Measurements from ENCODE around the gene AP1B1.
"Not testable (repeated sequence)": the region's sequence is repeated elsewhere in the genome, so short reads cannot be mapped to it uniquely, and the experiment has no call there.

AP1B1 gene

DNA sequence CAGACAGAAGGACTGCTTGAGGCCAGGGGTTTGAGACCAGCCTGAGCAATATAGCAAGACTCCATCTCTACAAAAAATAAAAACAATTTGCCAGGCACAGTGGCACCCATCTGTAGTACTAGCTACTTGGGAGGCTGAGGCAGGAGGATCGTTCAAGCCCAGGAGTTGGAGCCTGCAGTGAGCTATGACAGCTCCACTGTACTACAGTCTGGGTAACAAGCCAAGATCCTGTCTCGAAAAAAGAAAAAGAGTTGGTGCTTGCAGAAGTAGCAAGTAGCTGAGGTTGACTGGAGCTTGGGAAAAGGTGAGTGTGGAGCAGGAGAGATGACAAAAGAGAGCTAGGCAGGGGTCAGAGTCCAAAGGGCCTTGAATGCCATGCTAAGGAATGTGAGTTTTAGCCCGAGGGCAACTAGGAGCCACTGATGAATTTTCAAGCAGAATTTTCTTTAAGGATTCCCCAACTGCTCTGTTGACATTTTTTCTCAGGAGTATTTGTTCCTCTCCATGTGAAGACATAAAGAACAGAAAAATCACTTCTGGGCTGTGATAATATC is 3.1 kb downstream of the AP1B1 start:
- Histone ChIP-seq H3K4me1 (ENCODE audit: control insufficient read depth, low read depth, low read length) (peaks cover 4% of the 10 kb centered on the region), H3K36me3 (ENCODE audit: control insufficient read depth, low read depth, low read length) (no peaks in the 10 kb centered on the region), H3K9ac (ENCODE audit: low read length) (no peak overlapping the region), H3K27me3 (ENCODE audit: control insufficient read depth, insufficient read depth, low read length) (no peaks in the 10 kb centered on the region), H3K4me3 (ENCODE audit: low read length) (no peak overlapping the region), H3K27ac (ENCODE audit: low read length) (no peak overlapping the region), H3K9me3 (ENCODE audit: control insufficient read depth, low read depth, low read length) (no peaks in the 10 kb centered on the region)

DNA sequence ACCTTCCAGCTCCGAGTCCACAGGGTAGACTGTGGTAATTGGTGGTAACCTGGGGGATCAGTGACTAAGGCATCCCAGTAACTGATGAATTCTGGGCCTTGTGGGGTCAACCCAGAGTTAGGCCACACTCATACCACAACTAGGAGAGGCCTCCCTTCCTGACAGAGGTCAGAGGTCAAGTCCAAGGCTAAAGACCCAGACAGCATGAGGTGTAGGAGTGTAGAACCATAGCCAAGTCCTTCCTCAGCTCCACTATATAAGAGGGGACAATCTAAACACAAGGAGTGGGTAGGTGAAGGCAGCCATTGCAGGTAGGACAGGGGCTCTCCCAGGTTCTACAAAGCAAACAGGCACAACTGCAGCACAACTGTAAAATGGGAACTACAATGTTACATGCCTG is 4.6 kb downstream of the AP1B1 start:
- H3K27ac ChIP-seq (ENCODE audit: low read length), result no peak overlapping the region
- no peaks in the 10 kb centered on the region for H3K36me3 ChIP-seq (ENCODE audit: control insufficient read depth, low read depth, low read length)
- H3K9me3 ChIP-seq (ENCODE audit: control insufficient read depth, low read depth, low read length), result no peaks in the 10 kb centered on the region
- peaks cover 4% of the 10 kb centered on the region for H3K4me1 ChIP-seq (ENCODE audit: control insufficient read depth, low read depth, low read length)
- no peak overlapping the region for H3K4me3 ChIP-seq (ENCODE audit: low read length)
- H3K9ac ChIP-seq (ENCODE audit: low read length), result no peak overlapping the region
- no peaks in the 10 kb centered on the region for H3K27me3 ChIP-seq (ENCODE audit: control insufficient read depth, insufficient read depth, low read length)

DNA sequence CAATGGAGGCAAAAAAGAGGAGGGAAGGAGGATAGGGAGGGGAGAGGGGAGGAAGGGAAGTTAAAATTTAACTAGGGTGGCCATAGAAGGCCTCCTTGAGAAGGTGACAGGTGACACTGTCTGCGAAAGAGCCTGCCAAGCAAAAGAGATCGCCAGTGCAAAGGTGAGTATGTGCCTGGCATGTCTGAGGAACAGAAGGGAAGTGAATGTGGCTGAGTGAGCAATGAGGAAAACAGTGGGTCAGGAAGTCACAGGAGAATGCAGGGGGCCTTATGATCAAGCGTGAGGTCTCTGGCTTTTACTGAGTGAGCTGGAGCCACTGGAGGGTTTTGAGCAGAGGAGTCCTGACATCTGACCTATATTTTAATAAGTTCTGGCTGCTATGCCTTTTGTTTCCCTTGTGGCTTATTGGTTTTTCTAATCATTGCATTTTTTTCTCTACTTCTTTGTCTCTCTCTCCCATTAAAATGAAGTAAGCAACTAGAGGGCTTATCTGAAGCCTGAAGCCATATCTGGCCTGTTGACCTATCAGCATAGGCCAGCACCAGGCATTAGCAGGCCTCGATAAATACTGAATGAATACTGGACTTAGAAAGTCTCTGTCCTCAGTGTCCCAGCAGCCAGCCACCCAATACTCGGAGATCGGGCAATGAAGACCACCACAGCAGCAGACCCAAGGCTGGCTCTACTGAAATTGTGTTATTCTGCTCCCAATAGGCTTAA is 5.6 kb downstream of the AP1B1 start:
- Histone ChIP-seq H3K4me1 (ENCODE audit: control insufficient read depth, low read depth, low read length) (peaks cover 4% of the 10 kb centered on the region), H3K4me3 (ENCODE audit: low read length) (no peak overlapping the region), H3K27me3 (ENCODE audit: control insufficient read depth, insufficient read depth, low read length) (no peaks in the 10 kb centered on the region), H3K36me3 (ENCODE audit: control insufficient read depth, low read depth, low read length) (no peaks in the 10 kb centered on the region), H3K27ac (ENCODE audit: low read length) (no peak overlapping the region), H3K9ac (ENCODE audit: low read length) (no peak overlapping the region), H3K9me3 (ENCODE audit: control insufficient read depth, low read depth, low read length) (no peaks in the 10 kb centered on the region)

DNA sequence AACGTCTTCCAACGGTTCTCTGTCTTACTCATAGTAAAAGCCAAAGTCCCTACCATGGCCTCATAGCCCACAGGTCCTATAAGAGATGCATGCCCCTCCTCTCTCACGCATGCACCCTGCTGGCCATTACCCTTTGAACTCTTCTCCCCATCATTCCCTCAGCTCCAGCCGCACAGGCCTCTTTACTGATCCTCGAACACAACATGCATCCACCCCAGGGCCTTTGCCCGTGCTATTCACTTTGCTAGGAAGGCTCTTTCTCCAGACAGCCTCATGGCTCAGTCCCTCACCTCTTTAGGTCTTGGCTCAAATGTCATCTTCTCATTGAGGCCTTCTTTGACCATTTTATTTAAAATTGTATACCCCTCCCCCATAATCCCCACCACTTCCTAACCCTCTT is 7.5 kb downstream of the AP1B1 start:
- Histone ChIP-seq H3K4me3 (ENCODE audit: low read length) (no peak overlapping the region), H3K9ac (ENCODE audit: low read length) (no peak overlapping the region), H3K4me1 (ENCODE audit: control insufficient read depth, low read depth, low read length) (no peaks in the 10 kb centered on the region), H3K9me3 (ENCODE audit: control insufficient read depth, low read depth, low read length) (no peaks in the 10 kb centered on the region), H3K36me3 (ENCODE audit: control insufficient read depth, low read depth, low read length) (peaks cover 4% of the 10 kb centered on the region), H3K27me3 (ENCODE audit: control insufficient read depth, insufficient read depth, low read length) (no peaks in the 10 kb centered on the region), H3K27ac (ENCODE audit: low read length) (no peak overlapping the region)

- H3K9ac ChIP-seq (ENCODE audit: low read length), result no peak overlapping the region
- H3K9me3 ChIP-seq (ENCODE audit: control insufficient read depth, low read depth, low read length), result no peaks in the 10 kb centered on the region
- no peaks in the 10 kb centered on the region for H3K4me1 ChIP-seq (ENCODE audit: control insufficient read depth, low read depth, low read length)
- H3K4me3 ChIP-seq (ENCODE audit: low read length), result no peak overlapping the region
- H3K27me3 ChIP-seq (ENCODE audit: control insufficient read depth, insufficient read depth, low read length), result no peaks in the 10 kb centered on the region
- H3K36me3 ChIP-seq (ENCODE audit: control insufficient read depth, low read depth, low read length), result peaks cover 4% of the 10 kb centered on the region
- H3K27ac ChIP-seq (ENCODE audit: low read length), result no peak overlapping the region
Measured at GRCh38 chr22:29380032-29380781, 8.2 kb downstream of the AP1B1 start.

DNA sequence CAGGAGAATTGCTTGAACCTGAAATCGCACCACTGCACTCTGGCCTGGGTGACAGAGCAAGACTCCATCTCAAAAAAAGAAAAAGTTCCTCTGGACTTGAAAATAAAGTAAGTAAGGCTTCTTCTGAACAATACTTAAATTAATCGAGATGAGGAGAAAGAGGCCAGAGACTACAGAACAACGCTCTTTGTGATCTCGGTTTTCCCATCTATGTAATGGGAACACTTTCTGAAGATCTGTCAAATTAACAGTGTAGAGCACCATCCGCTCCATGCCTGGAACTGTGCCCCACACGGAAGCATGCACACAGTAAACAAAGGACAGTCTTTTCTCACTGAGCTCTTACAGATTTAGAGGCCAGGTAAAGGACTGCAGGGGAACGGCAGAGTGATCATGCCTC is 9.1 kb downstream of the AP1B1 start:
- H3K4me1 ChIP-seq (ENCODE audit: control insufficient read depth, low read depth, low read length), result no peaks in the 10 kb centered on the region
- no peak overlapping the region for H3K27ac ChIP-seq (ENCODE audit: low read length)
- H3K9me3 ChIP-seq (ENCODE audit: control insufficient read depth, low read depth, low read length), result no peaks in the 10 kb centered on the region
- no peak overlapping the region for H3K4me3 ChIP-seq (ENCODE audit: low read length)
- H3K9ac ChIP-seq (ENCODE audit: low read length), result no peak overlapping the region
- H3K36me3 ChIP-seq (ENCODE audit: control insufficient read depth, low read depth, low read length), result peaks cover 4% of the 10 kb centered on the region
- H3K27me3 ChIP-seq (ENCODE audit: control insufficient read depth, insufficient read depth, low read length), result no peaks in the 10 kb centered on the region

- Histone ChIP-seq H3K9ac (ENCODE audit: low read length) (no peak overlapping the region), H3K4me3 (ENCODE audit: low read length) (no peak overlapping the region), H3K36me3 (ENCODE audit: control insufficient read depth, low read depth, low read length) (peaks cover 4% of the 10 kb centered on the region), H3K27ac (ENCODE audit: low read length) (no peak overlapping the region), H3K9me3 (ENCODE audit: control insufficient read depth, low read depth, low read length) (no peaks in the 10 kb centered on the region), H3K4me1 (ENCODE audit: control insufficient read depth, low read depth, low read length) (no peaks in the 10 kb centered on the region), H3K27me3 (ENCODE audit: control insufficient read depth, insufficient read depth, low read length) (no peaks in the 10 kb centered on the region)
Measured at GRCh38 chr22:29377979-29378378, 10.4 kb downstream of the AP1B1 start.

DNA sequence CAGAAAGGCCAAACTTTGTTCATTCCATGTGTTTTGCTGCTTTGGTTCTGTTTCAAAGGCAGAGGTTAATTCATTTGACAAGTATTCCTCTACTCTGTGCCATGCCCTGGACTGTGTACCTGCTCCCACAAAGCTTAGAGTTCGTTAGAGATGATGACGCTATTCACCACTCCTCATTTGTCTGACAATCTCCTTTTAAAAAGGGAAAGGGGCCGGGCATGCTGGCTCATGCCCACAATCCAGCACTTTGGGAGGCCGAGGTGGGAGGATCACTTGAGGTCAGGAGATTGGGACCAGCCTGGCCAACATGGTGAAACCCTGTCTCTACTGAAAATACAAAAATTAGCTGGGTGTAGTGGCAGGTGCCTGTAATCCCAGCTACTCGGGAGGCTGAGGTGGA is 11.7 kb downstream of the AP1B1 start:
- not testable (repeated sequence) for H3K4me1 ChIP-seq (ENCODE audit: control insufficient read depth, low read depth, low read length); H3K9ac ChIP-seq (ENCODE audit: low read length); H3K27me3 ChIP-seq (ENCODE audit: control insufficient read depth, insufficient read depth, low read length); H3K4me3 ChIP-seq (ENCODE audit: low read length); H3K27ac ChIP-seq (ENCODE audit: low read length); H3K36me3 ChIP-seq (ENCODE audit: control insufficient read depth, low read depth, low read length); H3K9me3 ChIP-seq (ENCODE audit: control insufficient read depth, low read depth, low read length)

- Histone ChIP-seq H3K27ac (ENCODE audit: low read length) (no peak overlapping the region), H3K36me3 (ENCODE audit: control insufficient read depth, low read depth, low read length) (peaks cover 4% of the 10 kb centered on the region), H3K9me3 (ENCODE audit: control insufficient read depth, low read depth, low read length) (no peaks in the 10 kb centered on the region)
Measured at GRCh38 chr22:29375398-29376076, 12.8 kb downstream of the AP1B1 start.

GRCh38 chr22:29374806-29375205 is 13.6 kb downstream of the AP1B1 start:
- H3K27me3 ChIP-seq (ENCODE audit: control insufficient read depth, insufficient read depth, low read length); H3K9me3 ChIP-seq (ENCODE audit: control insufficient read depth, low read depth, low read length); H3K4me3 ChIP-seq (ENCODE audit: low read length); H3K27ac ChIP-seq (ENCODE audit: low read length); H3K36me3 ChIP-seq (ENCODE audit: control insufficient read depth, low read depth, low read length); H3K9ac ChIP-seq (ENCODE audit: low read length): not testable (repeated sequence)
- H3K4me1 ChIP-seq (ENCODE audit: control insufficient read depth, low read depth, low read length), result peaks cover 11% of the 10 kb centered on the region

More at GRCh38 chr22:29375398-29376076, 12.8 kb downstream of the AP1B1 start:
- Histone ChIP-seq H3K4me1 (ENCODE audit: control insufficient read depth, low read depth, low read length) (peaks cover 3% of the 10 kb centered on the region), H3K4me3 (ENCODE audit: low read length) (no peak overlapping the region), H3K9ac (ENCODE audit: low read length) (no peak overlapping the region), H3K27me3 (ENCODE audit: control insufficient read depth, insufficient read depth, low read length) (no peaks in the 10 kb centered on the region)

DNA sequence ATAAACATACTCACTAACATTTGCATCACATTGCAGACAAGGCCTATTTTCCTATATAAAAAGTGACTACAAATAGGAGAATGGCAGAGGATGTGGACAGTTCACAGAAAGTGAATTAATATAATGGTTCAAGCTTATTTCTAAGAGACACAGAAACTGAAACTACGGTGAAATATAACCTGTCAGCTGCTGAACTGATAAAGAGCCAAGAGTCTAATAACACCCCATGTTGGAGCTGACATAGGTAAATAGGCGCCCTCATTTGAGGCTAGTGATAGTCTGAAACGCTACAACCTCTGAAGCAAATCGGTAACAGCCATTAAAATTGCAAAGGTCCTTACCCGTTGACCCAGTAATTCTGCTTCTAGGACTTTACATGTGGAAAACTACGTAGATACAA is 14.0 kb downstream of the AP1B1 start:
- H3K27ac ChIP-seq (ENCODE audit: low read length), result no peak overlapping the region
- H3K9me3 ChIP-seq (ENCODE audit: control insufficient read depth, low read depth, low read length), result no peaks in the 10 kb centered on the region
- H3K4me1 ChIP-seq (ENCODE audit: control insufficient read depth, low read depth, low read length), result peaks cover 15% of the 10 kb centered on the region
- H3K9ac ChIP-seq (ENCODE audit: low read length), result no peak overlapping the region
- H3K36me3 ChIP-seq (ENCODE audit: control insufficient read depth, low read depth, low read length), result peaks cover 4% of the 10 kb centered on the region
- no peaks in the 10 kb centered on the region for H3K27me3 ChIP-seq (ENCODE audit: control insufficient read depth, insufficient read depth, low read length)
- no peak overlapping the region for H3K4me3 ChIP-seq (ENCODE audit: low read length)

Data from iPS-18a (cell line).